Hepatocyte (in vitro differentiated cells): ENCODE results near the gene CNOT6L. TPM values are rescaled to one million over a fixed set of nuclear protein-coding genes. Genes with fewer than 3 reads are reported as not detected.

Experiments used
- DNase-seq: peaks from one replicate; pipeline ENCODE4 v3.0.0-alpha.2; 2016; ENCODE audit warnings: low spot score
- H2AFZ ChIP-seq: fragments of 200-600 bp; sonication (generic); 2 replicates; pipeline ENCODE4 v1.6.0; 2016; ENCODE audit warnings: antibody characterized with exemption, mild to moderate bottlenecking
- H3K27ac ChIP-seq: fragments of 200-600 bp; sonication (generic); 2 replicates; pipeline ENCODE4 v1.5.1; 2016; ENCODE audit warnings: mild to moderate bottlenecking
- H3K27me3 ChIP-seq: fragments of 200-600 bp; sonication (generic); 2 replicates; pipeline ENCODE4 v1.6.1; 2016
- H3K36me3 ChIP-seq: fragments of 200-600 bp; sonication (generic); replicated peaks from 2 replicates; pipeline ENCODE4 v1.5.1; 2016; ENCODE audit warnings: low read depth; ENCODE audit not compliant: insufficient read depth
- H3K4me1 ChIP-seq: fragments of 200-600 bp; sonication (generic); 2 replicates; pipeline ENCODE4 v1.5.1; 2016; ENCODE audit warnings: mild to moderate bottlenecking, moderate library complexity; ENCODE audit not compliant: insufficient read depth
- H3K4me2 ChIP-seq: fragments of 200-600 bp; sonication (generic); 2 replicates; pipeline ENCODE4 v1.6.0; 2016
- H3K4me3 ChIP-seq: fragments of 200-600 bp; sonication (generic); 2 replicates; pipeline ENCODE4 v1.5.1; 2016; ENCODE audit warnings: mild to moderate bottlenecking
- H3K79me2 ChIP-seq: fragments of 200-600 bp; sonication (generic); 2 replicates; pipeline ENCODE4 v1.6.0; 2017; ENCODE audit warnings: mild to moderate bottlenecking
- H3K9me2 ChIP-seq: fragments of 200-600 bp; sonication (generic); replicated peaks from 2 replicates; pipeline ENCODE4 v1.6.0; 2017; ENCODE audit warnings: mild to moderate bottlenecking; ENCODE audit not compliant: insufficient read depth
- H3K9me3 ChIP-seq: fragments of 200-600 bp; sonication (generic); 2 replicates; pipeline ENCODE4 v1.5.1; 2016; ENCODE audit warnings: low read depth, mild to moderate bottlenecking
- H4K20me1 ChIP-seq: fragments of 200-600 bp; sonication (generic); 2 replicates; pipeline ENCODE4 v1.6.0; 2016; ENCODE audit warnings: mild to moderate bottlenecking; ENCODE audit not compliant: insufficient read depth, poor library complexity, severe bottlenecking
- CTCF ChIP-seq: fragments of 200-600 bp; sonication (generic); IDR thresholded peaks from 2 replicates; pipeline ENCODE4 v1.5.1; 2016; ENCODE audit warnings: antibody characterized with exemption, mild to moderate bottlenecking; ENCODE audit not compliant: poor library complexity
- EZH2 ChIP-seq: fragments of 200-600 bp; sonication (generic); IDR thresholded peaks from 2 replicates; pipeline ENCODE4 v1.6.1; 2016; ENCODE audit warnings: antibody characterized with exemption, mild to moderate bottlenecking, borderline replicate concordance
- EZH2phosphoT487 ChIP-seq: fragments of 200-600 bp; sonication (generic); IDR thresholded peaks from one replicate; pipeline ENCODE4 v1.6.1; 2018; ENCODE audit warnings: antibody characterized with exemption, mild to moderate bottlenecking, low read depth, moderate library complexity; ENCODE audit not compliant: unreplicated experiment, severe bottlenecking
- WGBS: methylation state at CpG from one replicate; pipeline ENCODE4 v1.1.6; 2016; ENCODE audit warnings: low lambda C conversion rate; ENCODE audit errors: missing lambda C conversion rate; 5-methylcytosine and 5-hydroxymethylcytosine counted together
- polyA plus RNA-seq: library from polyadenylated mRNA; unstranded; fragments of >200 nt; fragmentation: Nextera tagmentation; extraction: Ambion mirVana; gene quantifications from 2 replicates; pipeline ENCODE4 v1.2.1, GENCODE V29; 2016
- total RNA-seq: library from RNA; depleted of rRNA; stranded (reverse); fragments of >200 nt; gene quantifications from 2 replicates; pipeline ENCODE4 v1.2.3, GENCODE V29; 2014

The CNOT6L gene
- total and polyA plus RNA-seq, 2 experiments from 2014 or later: 7.7 to 20.4 TPM

GRCh38 chr4:77787969-77788368 is 31.2 kb downstream of the CNOT6L start:
- Histone ChIP-seq H3K79me2 (peaks cover 98% of the 10 kb centered on the region), H3K4me2 (no peak overlapping the region), H3K9me3 (no peaks in the 10 kb centered on the region), H3K27ac (no peak overlapping the region), H4K20me1 (peaks cover 55% of the 10 kb centered on the region), H3K9me2 (no peaks in the 10 kb centered on the region), H3K27me3 (no peaks in the 10 kb centered on the region), H3K4me3 (no peak overlapping the region), H3K4me1 (no peaks in the 10 kb centered on the region), H3K36me3 (no peaks in the 10 kb centered on the region), H2AFZ (no peak overlapping the region)
- WGBS: 92% methylated on average over 3 of the region's 3 CpGs
- TF ChIP-seq CTCF: no peak
- TF ChIP-seq EZH2phosphoT487: no peak
- no peak for TF ChIP-seq EZH2
- DNase-seq: no peak

- Histone ChIP-seq H3K9me2 (no peaks in the 10 kb centered on the region), H3K36me3 (no peaks in the 10 kb centered on the region), H3K79me2 (peaks cover 98% of the 10 kb centered on the region), H3K27ac (no peak overlapping the region), H3K27me3 (no peaks in the 10 kb centered on the region), H3K4me2 (no peak overlapping the region), H3K4me1 (no peaks in the 10 kb centered on the region), H4K20me1 (peaks cover 52% of the 10 kb centered on the region), H2AFZ (no peak overlapping the region), H3K9me3 (no peaks in the 10 kb centered on the region), H3K4me3 (no peak overlapping the region)
- TF ChIP-seq EZH2: no peak
- TF ChIP-seq CTCF: no peak
- no peak for TF ChIP-seq EZH2phosphoT487
- 93% methylated on average over 6 of the region's 6 CpGs for WGBS
- DNase-seq: no peak
These were observed 33.5 kb downstream of the CNOT6L start for GRCh38 chr4:77785669-77786068.

GRCh38 chr4:77783895-77784294 is 35.3 kb downstream of the CNOT6L start:
- no peaks in the 10 kb centered on the region for H3K27me3 ChIP-seq
- WGBS: 72% methylated on average over 6 of the region's 6 CpGs
- H3K9me3 ChIP-seq: no peaks in the 10 kb centered on the region
- no peak for DNase-seq
- TF ChIP-seq EZH2 (no peak), CTCF (no peak), EZH2phosphoT487 (no peak)
- H3K27ac ChIP-seq: no peak overlapping the region
- peaks cover 98% of the 10 kb centered on the region for H3K79me2 ChIP-seq
- H2AFZ ChIP-seq: no peak overlapping the region
- no peaks in the 10 kb centered on the region for H3K4me1 ChIP-seq
- H3K36me3 ChIP-seq: no peaks in the 10 kb centered on the region
- no peak overlapping the region for H3K4me2 ChIP-seq
- H3K9me2 ChIP-seq: no peaks in the 10 kb centered on the region
- H4K20me1 ChIP-seq: peaks cover 55% of the 10 kb centered on the region
- no peak overlapping the region for H3K4me3 ChIP-seq
